ENCODE results near the gene TSGA10IP. TPM values are rescaled to one million over a fixed set of nuclear protein-coding genes. Genes with fewer than 3 reads are reported as not detected.

Gene TSGA10IP
- total RNA-seq, 4 donors from 2014 or later = not detected

DNA sequence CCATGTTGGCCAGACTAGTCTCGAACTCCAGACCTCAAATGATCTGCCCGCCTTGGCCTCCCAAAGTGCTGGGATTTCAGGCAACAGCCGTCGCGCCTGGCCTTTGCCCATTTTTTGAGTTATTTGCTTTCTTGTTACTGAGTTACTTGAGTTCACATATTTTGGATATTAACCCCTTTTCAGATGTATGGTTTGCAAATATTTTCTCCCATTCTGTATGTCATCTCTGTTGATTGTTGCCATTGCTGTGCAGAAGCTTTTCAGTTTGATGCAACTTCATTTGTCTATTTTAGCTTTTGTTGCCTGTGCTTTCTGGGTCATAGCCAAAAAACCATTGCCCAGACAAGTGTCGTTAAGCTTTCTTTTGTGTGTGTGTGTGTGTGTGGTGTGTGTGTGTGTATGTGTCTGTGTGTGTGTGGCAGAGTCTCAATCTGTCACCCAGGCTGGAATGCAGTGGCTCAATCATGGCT, 6.8 kb downstream of the TSGA10IP start:
- TF ChIP-seq, protein P1, sequence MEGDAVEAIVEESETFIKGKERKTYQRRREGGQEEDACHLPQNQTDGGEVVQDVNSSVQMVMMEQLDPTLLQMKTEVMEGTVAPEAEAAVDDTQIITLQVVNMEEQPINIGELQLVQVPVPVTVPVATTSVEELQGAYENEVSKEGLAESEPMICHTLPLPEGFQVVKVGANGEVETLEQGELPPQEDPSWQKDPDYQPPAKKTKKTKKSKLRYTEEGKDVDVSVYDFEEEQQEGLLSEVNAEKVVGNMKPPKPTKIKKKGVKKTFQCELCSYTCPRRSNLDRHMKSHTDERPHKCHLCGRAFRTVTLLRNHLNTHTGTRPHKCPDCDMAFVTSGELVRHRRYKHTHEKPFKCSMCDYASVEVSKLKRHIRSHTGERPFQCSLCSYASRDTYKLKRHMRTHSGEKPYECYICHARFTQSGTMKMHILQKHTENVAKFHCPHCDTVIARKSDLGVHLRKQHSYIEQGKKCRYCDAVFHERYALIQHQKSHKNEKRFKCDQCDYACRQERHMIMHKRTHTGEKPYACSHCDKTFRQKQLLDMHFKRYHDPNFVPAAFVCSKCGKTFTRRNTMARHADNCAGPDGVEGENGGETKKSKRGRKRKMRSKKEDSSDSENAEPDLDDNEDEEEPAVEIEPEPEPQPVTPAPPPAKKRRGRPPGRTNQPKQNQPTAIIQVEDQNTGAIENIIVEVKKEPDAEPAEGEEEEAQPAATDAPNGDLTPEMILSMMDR (IDR thresholded peaks at IDR 0.05 in 4 of 5, conservative IDR thresholded peaks at IDR 0.05 in 1 of 5) = no peak
- no peak for TF ChIP-seq POLR2A (IDR thresholded peaks at IDR 0.05)
- no peak for DNase-seq
- no peak overlapping the region for H3K27ac ChIP-seq
- in situ Hi-C loops (cut with MboI; ENCODE audit: low sequenced_read_pairs in 4 of 4) = no loop called here
- H3K9me3 ChIP-seq = no peaks in the 10 kb centered on the region
- H3K27me3 ChIP-seq = peaks cover 0 to 3% (median 0%) of the 10 kb centered on the region in 3 donors
- no peaks in the 10 kb centered on the region for H3K4me1 ChIP-seq
- ATAC-seq = no peak
- H3K4me3 ChIP-seq = no peak overlapping the region
- intact Hi-C loops (cut with DNase I; ENCODE audit: low total_unique reads) = no loop called here
- H3K36me3 ChIP-seq = no peaks in the 10 kb centered on the region

DNA sequence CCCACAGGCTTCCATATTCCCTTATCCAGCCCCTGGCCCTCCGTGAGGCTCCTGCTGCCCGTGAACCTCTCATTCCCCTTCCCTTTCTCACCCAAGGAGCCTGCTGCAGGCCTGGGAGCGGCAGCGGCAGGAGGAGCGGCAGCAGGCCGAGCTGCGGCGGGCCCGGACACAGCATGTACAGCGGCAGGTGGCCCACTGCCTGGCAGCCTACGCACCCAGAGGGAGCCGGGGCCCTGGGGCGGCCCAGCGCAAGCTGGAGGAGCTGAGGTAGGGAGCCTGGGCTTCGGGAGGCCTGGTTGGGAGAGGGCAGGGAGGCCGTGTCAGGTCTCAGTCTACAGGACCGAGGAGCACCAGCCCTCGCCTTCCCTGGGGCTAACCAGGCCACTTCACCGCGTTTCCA, 8.2 kb downstream of the TSGA10IP start:
- in situ Hi-C loops (cut with MboI; ENCODE audit: low sequenced_read_pairs in 4 of 4) = no loop called here
- ATAC-seq (no peak), DNase-seq (no peak)
- Histone ChIP-seq H3K4me1 (no peaks in the 10 kb centered on the region), H3K9me3 (no peaks in the 10 kb centered on the region), H3K4me3 (no peak overlapping the region), H3K36me3 (no peaks in the 10 kb centered on the region), H3K27ac (no peak overlapping the region), H3K27me3 (peaks cover 0 to 3% (median 0%) of the 10 kb centered on the region in 3 donors)
- TF ChIP-seq, protein P1 (IDR thresholded peaks at IDR 0.05 in 4 of 5, conservative IDR thresholded peaks at IDR 0.05 in 1 of 5) = no peak
- TF ChIP-seq POLR2A (IDR thresholded peaks at IDR 0.05) = no peak
- intact Hi-C loops (cut with DNase I; ENCODE audit: low total_unique reads) = no loop called here

DNA sequence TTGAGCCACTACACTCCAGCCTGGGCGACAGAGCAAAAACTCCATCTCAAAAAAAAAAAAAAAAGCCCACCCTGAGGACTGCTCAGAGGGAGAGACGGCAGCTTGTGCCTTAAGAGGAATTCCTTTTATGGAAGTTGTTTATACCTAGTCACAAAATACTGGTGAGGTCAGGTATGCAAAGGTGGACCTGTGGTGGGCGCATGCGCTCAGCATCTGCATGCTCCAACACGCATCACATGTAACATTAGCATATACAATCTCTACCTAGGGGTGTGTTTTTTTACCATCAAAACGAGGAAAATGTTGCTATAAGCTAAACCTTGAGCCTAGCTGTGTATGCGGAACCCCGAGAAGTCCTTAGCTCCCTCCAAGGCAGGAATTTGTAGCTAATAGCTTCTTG, 9.5 kb downstream of the TSGA10IP start:
- peaks cover 0 to 3% (median 0%) of the 10 kb centered on the region in 3 donors for H3K27me3 ChIP-seq
- no peaks in the 10 kb centered on the region for H3K4me1 ChIP-seq
- H3K36me3 ChIP-seq = no peaks in the 10 kb centered on the region
- no peak overlapping the region for H3K27ac ChIP-seq
- ATAC-seq = no peak
- H3K9me3 ChIP-seq = no peaks in the 10 kb centered on the region
- no peak overlapping the region for H3K4me3 ChIP-seq
- intact Hi-C loops (cut with DNase I; ENCODE audit: low total_unique reads) = no loop called here
- no peak for TF ChIP-seq POLR2A (IDR thresholded peaks at IDR 0.05)
- TF ChIP-seq, protein P1 (IDR thresholded peaks at IDR 0.05 in 4 of 5, conservative IDR thresholded peaks at IDR 0.05 in 1 of 5) = no peak
- in situ Hi-C loops (cut with MboI; ENCODE audit: low sequenced_read_pairs in 4 of 4) = no loop called here
- no peak for DNase-seq

DNA sequence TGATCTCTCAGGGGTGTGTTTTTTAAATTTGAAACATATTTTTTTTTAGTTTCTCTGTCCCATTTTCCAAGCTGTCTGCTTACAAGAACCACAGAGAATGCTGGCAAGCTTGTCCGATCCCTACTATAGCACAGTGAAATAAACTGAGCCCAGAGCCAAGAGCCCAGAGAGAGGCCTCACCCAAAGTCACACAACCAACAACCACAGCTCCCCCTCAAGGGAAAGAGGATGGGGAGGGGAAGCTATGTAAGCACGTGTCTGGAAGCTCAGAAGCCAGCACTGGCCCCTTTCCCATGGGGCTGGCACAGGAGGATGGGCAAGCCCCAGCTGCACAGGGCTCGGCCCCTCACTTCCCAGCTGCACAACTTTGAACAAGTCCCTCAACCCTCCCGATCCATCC, 13.0 kb downstream of the TSGA10IP start:
- Histone ChIP-seq H3K36me3 (no peaks in the 10 kb centered on the region), H3K4me3 (no peak overlapping the region), H3K9me3 (no peaks in the 10 kb centered on the region), H3K27me3 (peaks cover 0 to 3% (median 0%) of the 10 kb centered on the region in 3 donors), H3K27ac (no peak overlapping the region), H3K4me1 (peaks cover 8 to 15% of the 10 kb centered on the region in 2 donors)
- ATAC-seq = no peak
- TF ChIP-seq, protein P1 (IDR thresholded peaks at IDR 0.05 in 4 of 5, conservative IDR thresholded peaks at IDR 0.05 in 1 of 5) = no peak
- no peak for TF ChIP-seq POLR2A (IDR thresholded peaks at IDR 0.05)
- in situ Hi-C loops (cut with MboI; ENCODE audit: low sequenced_read_pairs in 4 of 4) (no loop called here), intact Hi-C loops (cut with DNase I; ENCODE audit: low total_unique reads) (no loop called here)
- DNase-seq = no peak

All from gastrocnemius medialis (tissue), 4 donors.